Measurements from ENCODE around the gene GAS2L2. TPM values are rescaled to one million over a fixed set of nuclear protein-coding genes. Genes with fewer than 3 reads are reported as not detected.

The GAS2L2 gene
- total RNA-seq, 1 donor from 2014 or later: not detected

- intact Hi-C loops (cut with micrococcal nuclease): no loop called here
- Mint-ChIP-seq H3K36me3 (ENCODE audit: low read depth) (peaks cover 30% of the 10 kb centered on the region), H3K4me3 (no peak overlapping the region), H3K9me3 (no peaks in the 10 kb centered on the region), H3K27me3 (no peaks in the 10 kb centered on the region), H3K4me1 (no peaks in the 10 kb centered on the region), H3K27ac (no peak overlapping the region)
- DNase-seq (no peak), ATAC-seq (ENCODE audit: low read depth) (no peak)
- CTCF ChIA-PET: no interaction called here
- TF ChIP-seq, protein P1, sequence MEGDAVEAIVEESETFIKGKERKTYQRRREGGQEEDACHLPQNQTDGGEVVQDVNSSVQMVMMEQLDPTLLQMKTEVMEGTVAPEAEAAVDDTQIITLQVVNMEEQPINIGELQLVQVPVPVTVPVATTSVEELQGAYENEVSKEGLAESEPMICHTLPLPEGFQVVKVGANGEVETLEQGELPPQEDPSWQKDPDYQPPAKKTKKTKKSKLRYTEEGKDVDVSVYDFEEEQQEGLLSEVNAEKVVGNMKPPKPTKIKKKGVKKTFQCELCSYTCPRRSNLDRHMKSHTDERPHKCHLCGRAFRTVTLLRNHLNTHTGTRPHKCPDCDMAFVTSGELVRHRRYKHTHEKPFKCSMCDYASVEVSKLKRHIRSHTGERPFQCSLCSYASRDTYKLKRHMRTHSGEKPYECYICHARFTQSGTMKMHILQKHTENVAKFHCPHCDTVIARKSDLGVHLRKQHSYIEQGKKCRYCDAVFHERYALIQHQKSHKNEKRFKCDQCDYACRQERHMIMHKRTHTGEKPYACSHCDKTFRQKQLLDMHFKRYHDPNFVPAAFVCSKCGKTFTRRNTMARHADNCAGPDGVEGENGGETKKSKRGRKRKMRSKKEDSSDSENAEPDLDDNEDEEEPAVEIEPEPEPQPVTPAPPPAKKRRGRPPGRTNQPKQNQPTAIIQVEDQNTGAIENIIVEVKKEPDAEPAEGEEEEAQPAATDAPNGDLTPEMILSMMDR (IDR thresholded peaks at IDR 0.05): no peak
- POLR2A ChIA-PET: no interaction called here
These were observed 37.6 kb downstream of the GAS2L2 start for GRCh38 chr17:35715416-35715815.

GRCh38 chr17:35714988-35715387 is 38.1 kb downstream of the GAS2L2 start:
- ChIA-PET POLR2A (no interaction called here), CTCF (no interaction called here)
- H3K36me3 Mint-ChIP-seq (ENCODE audit: low read depth): peaks cover 32% of the 10 kb centered on the region
- intact Hi-C loops (cut with micrococcal nuclease): no loop called here
- DNase-seq: no peak
- no peak overlapping the region for H3K4me3 Mint-ChIP-seq
- no peak for ATAC-seq (ENCODE audit: low read depth)
- no peak overlapping the region for H3K27ac Mint-ChIP-seq
- no peaks in the 10 kb centered on the region for H3K4me1 Mint-ChIP-seq
- H3K27me3 Mint-ChIP-seq: no peaks in the 10 kb centered on the region
- H3K9me3 Mint-ChIP-seq: no peaks in the 10 kb centered on the region
- TF ChIP-seq, protein P1 (IDR thresholded peaks at IDR 0.05): no peak

DNA sequence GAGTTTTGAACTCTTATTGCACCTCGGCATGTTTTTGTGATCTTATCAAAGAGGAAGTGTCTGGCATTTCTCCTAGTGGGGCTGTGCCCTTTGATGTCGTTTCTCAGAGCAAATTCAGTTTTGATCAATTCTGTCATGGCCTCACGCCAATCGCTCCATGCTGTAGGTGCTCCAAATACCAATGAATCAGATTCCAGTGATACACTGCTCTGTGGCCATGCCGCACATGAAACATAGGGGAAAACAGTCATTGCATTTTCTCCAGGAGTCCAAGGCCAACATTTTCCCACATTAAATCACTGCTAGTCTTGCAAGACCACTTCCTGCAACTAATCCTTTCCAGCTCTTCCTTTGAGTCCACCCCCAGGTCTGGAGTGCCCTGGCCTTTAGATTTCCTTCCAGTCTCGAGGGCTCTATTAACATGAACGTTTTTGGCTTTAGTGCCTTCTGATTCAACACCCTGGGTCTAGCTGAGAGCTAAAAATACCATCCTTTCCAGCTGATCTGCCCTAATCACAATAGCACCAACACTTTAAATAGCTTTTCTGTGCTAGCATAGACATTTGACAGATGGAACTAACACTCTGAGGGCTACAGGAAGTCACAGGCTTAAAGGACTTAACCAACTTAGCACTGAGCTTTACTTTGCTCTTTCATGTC is 39.8 kb downstream of the GAS2L2 start:
- Mint-ChIP-seq H3K27ac (no peak overlapping the region), H3K27me3 (no peaks in the 10 kb centered on the region), H3K36me3 (ENCODE audit: low read depth) (peaks cover 32% of the 10 kb centered on the region), H3K9me3 (no peaks in the 10 kb centered on the region), H3K4me1 (peaks cover 13% of the 10 kb centered on the region), H3K4me3 (no peak overlapping the region)
- TF ChIP-seq, protein P1 (IDR thresholded peaks at IDR 0.05): no peak
- POLR2A ChIA-PET: no interaction called here
- CTCF ChIA-PET: no interaction called here
- ATAC-seq (ENCODE audit: low read depth) (no peak), DNase-seq (no peak)
- intact Hi-C loops (cut with micrococcal nuclease): no loop called here

GRCh38 chr17:35710950-35711349 is 42.1 kb downstream of the GAS2L2 start:
- intact Hi-C loops (cut with micrococcal nuclease): no loop called here
- peaks cover 44% of the 10 kb centered on the region for H3K36me3 Mint-ChIP-seq (ENCODE audit: low read depth)
- ATAC-seq (ENCODE audit: low read depth) (no peak), DNase-seq (no peak)
- no peak overlapping the region for H3K4me3 Mint-ChIP-seq
- no peaks in the 10 kb centered on the region for H3K27me3 Mint-ChIP-seq
- no peaks in the 10 kb centered on the region for H3K9me3 Mint-ChIP-seq
- TF ChIP-seq, protein P1 (IDR thresholded peaks at IDR 0.05): no peak
- H3K4me1 Mint-ChIP-seq: peaks cover 24% of the 10 kb centered on the region
- POLR2A ChIA-PET: no interaction called here
- no peak overlapping the region for H3K27ac Mint-ChIP-seq
- CTCF ChIA-PET: no interaction called here

DNA sequence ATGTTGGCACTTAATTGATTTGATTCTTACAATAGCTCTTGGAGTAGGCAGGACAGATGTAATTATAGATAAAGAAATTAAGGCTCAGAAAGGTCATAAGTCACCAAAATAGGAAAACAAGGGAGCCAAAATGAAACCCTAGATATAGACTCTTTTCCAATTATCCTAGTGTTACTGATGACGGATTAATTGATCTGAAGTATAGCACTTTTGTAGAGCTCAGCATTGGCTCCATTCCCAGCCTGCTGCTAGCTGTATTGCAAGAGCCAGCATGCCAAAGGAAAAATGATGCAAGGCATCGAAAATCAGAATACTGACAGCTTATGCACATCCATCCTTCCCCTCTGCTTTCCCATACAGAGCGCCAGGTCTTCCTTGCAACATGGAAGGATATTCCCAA is 43.2 kb downstream of the GAS2L2 start:
- POLR2A ChIA-PET: no interaction called here
- intact Hi-C loops (cut with micrococcal nuclease): no loop called here
- TF ChIP-seq, protein P1 (IDR thresholded peaks at IDR 0.05): no peak

More for the DNA sequence above, 43.2 kb downstream of the GAS2L2 start:
- Mint-ChIP-seq H3K36me3 (ENCODE audit: low read depth) (peaks cover 52% of the 10 kb centered on the region), H3K27me3 (no peaks in the 10 kb centered on the region), H3K27ac (no peak overlapping the region), H3K9me3 (no peaks in the 10 kb centered on the region), H3K4me3 (no peak overlapping the region), H3K4me1 (peaks cover 24% of the 10 kb centered on the region)
- DNase-seq: no peak
- no peak for ATAC-seq (ENCODE audit: low read depth)
- CTCF ChIA-PET: no interaction called here
